ENCODE data around the gene LRCH4. TPM values are rescaled to one million over a fixed set of nuclear protein-coding genes. Genes with fewer than 3 reads are reported as not detected.
"Not testable (repeated sequence)": the region's sequence is repeated elsewhere in the genome, so short reads cannot be mapped to it uniquely, and the experiment has no call there.

Gene LRCH4
- total RNA-seq, 6 donors from 2014 or later, result 88.5 to 493 (median 121) TPM

- peak within 1 kb of the TSS; percentile 71 to 84 (median 79) for H3K27ac ChIP-seq
- DNase-seq (peak; percentile 99 to 100), ATAC-seq (ENCODE audit: low FRiP score in 2 of 2) (peak; percentile 99 to 100)
- peaks cover 15 to 30% (median 21%) of the 10 kb centered on the region in 4 donors for H3K4me1 ChIP-seq
- H3K4me3 ChIP-seq, result peak within 1 kb of the TSS; percentile 83 to 100 (median 94)
- WGBS, 2 donors, result 0 to 1% methylated on average over 28 to 59 of the region's 60 CpGs
- TF ChIP-seq EP300 (IDR thresholded peaks at IDR 0.05), result peak in 1 of 4 donors; percentile 13
- TF ChIP-seq, protein P1, sequence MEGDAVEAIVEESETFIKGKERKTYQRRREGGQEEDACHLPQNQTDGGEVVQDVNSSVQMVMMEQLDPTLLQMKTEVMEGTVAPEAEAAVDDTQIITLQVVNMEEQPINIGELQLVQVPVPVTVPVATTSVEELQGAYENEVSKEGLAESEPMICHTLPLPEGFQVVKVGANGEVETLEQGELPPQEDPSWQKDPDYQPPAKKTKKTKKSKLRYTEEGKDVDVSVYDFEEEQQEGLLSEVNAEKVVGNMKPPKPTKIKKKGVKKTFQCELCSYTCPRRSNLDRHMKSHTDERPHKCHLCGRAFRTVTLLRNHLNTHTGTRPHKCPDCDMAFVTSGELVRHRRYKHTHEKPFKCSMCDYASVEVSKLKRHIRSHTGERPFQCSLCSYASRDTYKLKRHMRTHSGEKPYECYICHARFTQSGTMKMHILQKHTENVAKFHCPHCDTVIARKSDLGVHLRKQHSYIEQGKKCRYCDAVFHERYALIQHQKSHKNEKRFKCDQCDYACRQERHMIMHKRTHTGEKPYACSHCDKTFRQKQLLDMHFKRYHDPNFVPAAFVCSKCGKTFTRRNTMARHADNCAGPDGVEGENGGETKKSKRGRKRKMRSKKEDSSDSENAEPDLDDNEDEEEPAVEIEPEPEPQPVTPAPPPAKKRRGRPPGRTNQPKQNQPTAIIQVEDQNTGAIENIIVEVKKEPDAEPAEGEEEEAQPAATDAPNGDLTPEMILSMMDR (IDR thresholded peaks at IDR 0.05), result peak in 2 of 6 experiments; percentile 17 to 33
- peak in 2 of 4 donors; percentile 63 to 86 for TF ChIP-seq POLR2A (IDR thresholded peaks at IDR 0.05)
- peak; percentile 63 to 82 for TF ChIP-seq POLR2AphosphoS5 (IDR thresholded peaks at IDR 0.05)
- no peaks in the 10 kb centered on the region for H3K9me3 ChIP-seq
- H3K27me3 ChIP-seq, result no peaks in the 10 kb centered on the region
- H3K36me3 ChIP-seq, result no peaks in the 10 kb centered on the region
Observed at GRCh38 chr7:100538654-100539435, 47.1 kb downstream of the LRCH4 start, which contains the start of gene AGFG2. TSS of gene AGFG2 (plus strand) at chr7:100539203. CDS start at chr7:100539347, 144 bp downstream.

DNA sequence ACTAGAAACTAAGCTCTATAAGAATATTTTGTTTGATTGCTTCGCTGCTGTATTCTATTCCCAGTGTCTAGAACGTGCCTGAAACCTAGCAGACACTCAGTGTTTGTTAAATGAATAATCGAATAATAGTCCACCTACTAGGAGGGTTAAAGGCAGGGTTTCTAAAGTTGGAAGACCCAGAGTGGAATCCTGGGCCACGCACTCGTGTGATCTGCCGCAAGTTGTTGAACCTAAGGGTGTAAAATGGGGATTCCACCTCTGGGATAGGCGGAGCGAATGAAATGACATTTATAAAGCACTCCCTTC, 47.6 kb downstream of the LRCH4 start:
- Histone ChIP-seq H3K9me3 (no peaks in the 10 kb centered on the region), H3K27ac (peak overlapping the region in 2 of 4 donors; percentile 36 to 45)

DNA sequence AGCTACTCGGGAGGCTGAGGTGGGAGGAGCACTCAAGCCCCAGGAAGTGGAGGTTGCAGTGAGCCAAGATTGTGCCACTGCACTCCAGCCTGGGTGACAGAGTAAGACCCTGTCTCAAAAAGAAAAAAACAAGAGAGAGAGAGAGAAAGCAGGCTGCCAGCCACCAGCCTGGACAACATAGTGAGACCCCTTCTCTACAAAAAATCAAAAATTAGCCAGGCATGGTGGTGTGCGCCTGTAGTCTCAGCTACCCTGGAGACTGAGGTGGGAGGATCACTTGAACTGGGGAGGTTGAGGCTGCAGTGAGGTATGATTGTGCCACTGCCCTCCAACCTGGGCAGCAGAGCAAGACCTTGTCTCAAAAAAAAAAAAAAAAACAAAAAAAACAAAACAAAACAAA, 49.2 kb downstream of the LRCH4 start:
- ATAC-seq (ENCODE audit: low FRiP score in 2 of 2); H3K4me3 ChIP-seq; H3K27ac ChIP-seq; H3K9me3 ChIP-seq; H3K36me3 ChIP-seq; H3K27me3 ChIP-seq; DNase-seq: not testable (repeated sequence)
- H3K4me1 ChIP-seq, result peaks cover 12 to 25% (median 17%) of the 10 kb centered on the region in 4 donors
- WGBS, 2 donors, result 82 to 94% methylated on average over 2 of the region's 2 CpGs

More for the DNA sequence above, 47.6 kb downstream of the LRCH4 start:
- TF ChIP-seq POLR2A (IDR thresholded peaks at IDR 0.05) (no peak), POLR2AphosphoS5 (IDR thresholded peaks at IDR 0.05) (no peak), EP300 (IDR thresholded peaks at IDR 0.05) (no peak)
- TF ChIP-seq, protein P1 (IDR thresholded peaks at IDR 0.05), result no peak
- Histone ChIP-seq H3K27me3 (no peaks in the 10 kb centered on the region), H3K4me1 (peaks cover 12 to 25% (median 19%) of the 10 kb centered on the region in 4 donors), H3K36me3 (no peaks in the 10 kb centered on the region), H3K4me3 (peak overlapping the region in 3 of 4 donors; percentile 12 to 100 (median 37))
- 13% methylated on average over 8 of the region's 8 CpGs for WGBS, 2 donors
- DNase-seq (no peak), ATAC-seq (ENCODE audit: low FRiP score in 2 of 2) (no peak)

DNA sequence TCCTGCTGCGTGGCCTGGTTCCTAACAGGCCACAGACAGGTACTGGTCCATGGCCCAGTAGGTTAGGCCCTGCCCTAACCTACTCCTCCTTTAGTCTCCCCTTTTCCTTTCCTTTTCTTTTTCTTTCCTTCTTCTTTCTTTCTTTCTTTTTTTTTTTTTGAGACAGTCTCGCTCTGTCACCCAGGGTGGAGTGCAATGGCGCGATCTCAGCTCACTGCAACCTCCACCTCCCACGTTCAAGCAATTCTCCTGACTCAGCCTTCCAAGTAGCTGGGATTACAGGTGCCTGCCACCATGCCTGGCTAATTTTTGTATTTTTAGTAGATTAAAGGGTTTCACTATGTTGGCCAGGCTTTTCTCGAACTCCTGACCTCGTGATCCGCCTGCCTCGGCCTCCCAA, 49.9 kb downstream of the LRCH4 start:
- WGBS, 2 donors, result 93 to 94% methylated on average over 9 of the region's 9 CpGs
- not testable (repeated sequence) for DNase-seq; H3K9me3 ChIP-seq; ATAC-seq (ENCODE audit: low FRiP score in 2 of 2); H3K27me3 ChIP-seq; H3K36me3 ChIP-seq; H3K27ac ChIP-seq; H3K4me3 ChIP-seq
- peaks cover 12 to 24% (median 15%) of the 10 kb centered on the region in 4 donors for H3K4me1 ChIP-seq

GRCh38 chr7:100532165-100533022, 53.5 kb downstream of the LRCH4 start:
- no peaks in the 10 kb centered on the region for H3K36me3 ChIP-seq
- 89 to 93% methylated on average over 11 to 14 of the region's 14 CpGs for WGBS, 2 donors
- no peak overlapping the region for H3K4me3 ChIP-seq
- H3K27ac ChIP-seq, result no peak overlapping the region
- no peak for TF ChIP-seq POLR2A (IDR thresholded peaks at IDR 0.05)
- TF ChIP-seq, protein P1 (IDR thresholded peaks at IDR 0.05), result no peak
- TF ChIP-seq EP300 (IDR thresholded peaks at IDR 0.05), result no peak
- TF ChIP-seq POLR2AphosphoS5 (IDR thresholded peaks at IDR 0.05), result no peak
- H3K9me3 ChIP-seq, result no peaks in the 10 kb centered on the region
- no peak for ATAC-seq (ENCODE audit: low FRiP score in 2 of 2)
- H3K27me3 ChIP-seq, result no peaks in the 10 kb centered on the region
- no peaks in the 10 kb centered on the region for H3K4me1 ChIP-seq
- DNase-seq, result no peak

- not testable (repeated sequence) for DNase-seq; ATAC-seq (ENCODE audit: low FRiP score in 2 of 2)
- 74 to 83% methylated on average over 12 of the region's 12 CpGs for WGBS, 2 donors
Observed at GRCh38 chr7:100528108-100528866, 57.6 kb downstream of the LRCH4 start.

More at GRCh38 chr7:100528108-100528866, 57.6 kb downstream of the LRCH4 start:
- not testable (repeated sequence) for H3K27ac ChIP-seq, H3K4me3 ChIP-seq, H3K9me3 ChIP-seq, H3K4me1 ChIP-seq, H3K36me3 ChIP-seq, H3K27me3 ChIP-seq

Data from upper lobe of left lung (tissue), 6 donors.